GM19035 (cell line): ENCODE measurements around the gene CINP.
"Not testable (repeated sequence)": the region's sequence is repeated elsewhere in the genome, so short reads cannot be mapped to it uniquely, and the experiment has no call there.

ENCODE experiments used
- ATAC-seq: cut with Tn5 transposase; IDR thresholded peaks from one replicate; pipeline ENCODE4 v1.9.1; 2021; ENCODE audit not compliant: unreplicated experiment

CINP gene

GRCh38 chr14:102356280-102356679 lies 6.4 kb downstream of the CINP start:
- no peak for ATAC-seq

DNA sequence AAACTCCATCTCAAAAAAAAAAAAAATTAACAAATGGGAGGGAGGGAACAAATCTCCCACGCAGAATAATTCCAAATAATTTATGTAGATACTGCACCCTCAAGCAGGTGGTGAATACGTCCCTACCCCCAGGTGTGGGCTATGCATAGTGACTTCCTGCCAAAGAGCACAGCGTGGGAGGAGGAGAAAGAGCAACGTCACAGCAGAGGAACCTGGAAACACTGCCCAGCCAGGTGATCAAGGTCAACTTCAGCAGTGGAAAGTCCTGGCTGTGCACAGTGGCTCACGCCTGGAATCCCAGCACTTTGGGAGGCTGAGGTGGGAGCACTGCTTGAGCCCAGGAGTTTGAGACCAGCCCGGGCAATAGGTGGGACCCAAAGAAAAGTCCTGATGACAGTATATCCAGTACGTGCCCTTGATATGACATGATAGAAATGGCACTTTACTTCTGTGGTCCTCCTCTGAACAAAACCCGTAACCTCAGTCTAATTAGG lies 9.5 kb downstream of the CINP start:
- no peak for ATAC-seq

DNA sequence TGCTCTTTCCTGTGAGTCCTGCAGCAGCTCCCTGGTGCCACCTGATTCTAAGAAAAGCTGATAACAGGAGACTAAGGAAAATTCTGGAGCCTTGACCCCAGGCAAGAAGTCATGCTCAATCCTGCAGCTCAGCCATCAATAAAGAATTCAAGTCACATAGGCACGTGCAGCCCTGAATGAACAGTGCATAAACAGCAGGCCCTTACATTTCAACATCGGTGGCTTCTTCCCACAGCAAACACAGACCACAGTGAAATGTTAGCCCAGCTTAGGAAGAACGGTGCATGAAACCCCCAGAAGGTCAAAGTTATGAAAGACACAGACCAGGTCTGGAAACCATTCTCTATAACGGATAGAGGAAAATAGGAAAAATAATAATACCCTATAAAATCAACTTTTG lies 10.5 kb downstream of the CINP start:
- ATAC-seq: no peak

DNA sequence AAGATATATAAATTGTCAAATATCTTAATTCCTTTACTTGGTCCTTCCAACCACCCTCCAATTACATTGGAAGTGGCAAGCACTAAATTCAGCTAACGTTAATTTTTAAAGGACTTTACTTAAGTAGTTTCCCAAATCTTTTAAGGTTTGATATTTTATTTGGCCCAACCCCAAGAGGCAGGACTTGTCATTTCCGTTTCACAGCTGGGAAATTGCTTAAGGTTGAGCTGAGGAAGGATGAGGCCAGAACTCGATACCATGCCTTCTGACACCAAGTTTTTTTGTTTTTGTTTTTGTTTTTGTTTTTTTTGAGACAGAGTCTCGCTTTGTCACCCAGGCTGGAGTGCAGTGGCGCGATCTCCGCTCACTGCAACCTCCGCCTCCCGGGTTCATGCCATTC lies 11.1 kb downstream of the CINP start:
- not testable (repeated sequence) for ATAC-seq

DNA sequence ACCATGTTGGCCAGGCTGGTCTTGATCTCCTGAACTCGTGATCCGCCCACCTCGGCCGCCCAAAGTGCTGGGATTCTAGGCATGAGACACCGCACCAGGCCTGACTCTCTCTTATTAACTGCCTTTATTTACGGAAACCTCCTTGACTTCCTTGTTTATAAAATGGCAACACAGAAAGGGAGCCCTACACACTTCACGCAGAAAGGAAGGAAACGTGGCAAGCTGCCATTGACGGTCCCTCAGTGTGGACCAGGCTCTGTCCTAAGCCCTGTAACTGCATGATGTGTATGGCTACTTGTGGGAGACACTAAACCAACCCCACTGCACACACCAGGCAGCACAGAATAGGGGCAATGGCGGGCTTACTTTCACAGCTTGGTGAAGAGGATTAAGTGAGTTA lies 11.7 kb downstream of the CINP start:
- no peak for ATAC-seq

DNA sequence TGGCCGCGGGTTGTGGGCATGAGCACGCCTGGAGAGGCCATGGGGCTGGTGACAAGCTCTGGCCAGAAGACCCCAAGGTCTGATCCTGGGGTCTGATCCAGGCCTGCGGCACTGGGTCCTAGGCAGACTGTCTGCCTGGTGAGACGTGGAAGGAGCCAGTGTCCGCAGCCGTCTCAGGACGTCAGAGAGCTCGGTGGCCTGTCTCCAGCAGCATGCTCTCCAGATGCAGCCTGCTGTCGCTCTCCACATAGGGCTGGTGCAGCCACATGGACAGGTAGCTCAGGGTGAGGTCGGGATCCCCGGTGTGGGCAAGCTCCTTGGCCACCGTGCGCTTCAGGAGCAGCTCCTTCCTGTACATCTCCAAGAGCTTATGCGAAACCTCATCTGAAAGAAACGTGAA lies 14.3 kb downstream of the CINP start:
- ATAC-seq: no peak

GRCh38 chr14:102346645-102347044 lies 16.0 kb downstream of the CINP start:
- no peak for ATAC-seq

DNA sequence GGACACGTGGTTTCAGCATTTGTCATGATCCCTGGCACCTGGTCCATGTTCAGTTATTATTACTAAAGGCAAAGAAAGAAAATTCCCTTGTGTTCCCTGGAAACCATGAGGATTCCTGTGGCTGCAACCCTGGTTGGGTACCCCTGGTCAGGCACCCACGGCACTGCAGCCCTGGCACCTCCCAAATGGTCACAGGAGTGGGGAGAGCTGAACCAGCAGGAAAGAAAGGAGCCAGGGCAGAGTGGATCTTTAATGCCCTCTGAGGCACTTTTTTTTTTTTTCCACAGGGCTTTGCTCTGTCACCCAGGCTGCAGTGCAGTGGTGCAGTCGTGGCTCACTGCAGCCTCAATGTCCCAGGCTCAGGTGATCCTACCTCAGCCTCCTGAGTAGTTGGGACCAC lies 17.5 kb downstream of the CINP start:
- no peak for ATAC-seq

GRCh38 chr14:102344485-102344884 lies 18.2 kb downstream of the CINP start:
- no peak for ATAC-seq

GRCh38 chr14:102344084-102344483 lies 18.6 kb downstream of the CINP start:
- ATAC-seq: no peak

- no peak for ATAC-seq
Measured at GRCh38 chr14:102342238-102342637, 20.5 kb downstream of the CINP start.

- ATAC-seq: no peak
Measured at GRCh38 chr14:102341566-102341965, 21.1 kb downstream of the CINP start.

GRCh38 chr14:102338724-102339123 lies 24.0 kb downstream of the CINP start:
- ATAC-seq: no peak

- ATAC-seq: no peak
Measured at GRCh38 chr14:102335163-102335562, 27.5 kb downstream of the CINP start.

DNA sequence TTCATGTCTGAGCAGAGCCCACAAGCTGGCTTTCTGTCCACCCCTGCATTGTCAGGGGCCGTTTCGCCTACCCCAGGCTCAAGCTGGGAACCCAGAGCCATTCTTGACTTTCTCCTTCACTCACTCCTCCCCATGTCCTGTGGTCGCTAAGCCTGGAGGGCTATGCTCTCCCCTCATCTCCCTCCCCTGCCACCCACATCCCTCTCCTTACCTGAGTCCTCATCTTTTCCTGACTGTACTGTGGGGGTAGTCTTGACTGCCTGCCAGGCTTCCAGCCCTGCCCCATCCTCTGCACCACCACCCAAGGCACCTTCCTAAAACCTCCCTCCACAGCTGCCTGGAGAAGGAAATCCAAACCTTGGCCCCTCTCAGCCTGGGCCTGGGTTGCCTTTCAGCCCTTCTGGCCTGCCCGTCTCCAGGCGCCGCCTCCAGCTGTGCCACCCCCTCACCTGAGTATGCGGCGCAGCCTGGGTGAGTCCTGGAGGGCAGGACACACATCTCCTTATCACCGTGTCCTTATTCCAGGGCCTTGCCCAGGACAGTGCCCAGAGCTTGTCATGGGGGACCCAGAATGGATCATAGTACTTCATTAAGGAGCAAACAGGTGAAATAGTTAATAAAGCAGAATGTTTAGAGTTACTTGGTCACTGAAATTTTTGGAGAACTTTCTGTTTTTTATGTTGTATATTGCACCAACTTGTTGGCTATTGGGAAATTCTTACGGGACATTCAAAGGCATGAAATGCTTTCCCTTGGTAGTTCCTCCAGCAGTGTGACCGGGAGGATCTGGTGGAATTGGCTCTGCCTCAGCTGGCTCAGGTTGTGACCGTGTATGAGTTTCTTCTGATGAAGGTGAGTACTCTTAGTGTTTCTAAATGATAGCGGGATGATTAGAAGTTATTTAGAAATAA lies 28.6 kb downstream of the CINP start:
- no peak for ATAC-seq

- ATAC-seq: no peak
Measured at GRCh38 chr14:102333390-102333789, 29.3 kb downstream of the CINP start.

DNA sequence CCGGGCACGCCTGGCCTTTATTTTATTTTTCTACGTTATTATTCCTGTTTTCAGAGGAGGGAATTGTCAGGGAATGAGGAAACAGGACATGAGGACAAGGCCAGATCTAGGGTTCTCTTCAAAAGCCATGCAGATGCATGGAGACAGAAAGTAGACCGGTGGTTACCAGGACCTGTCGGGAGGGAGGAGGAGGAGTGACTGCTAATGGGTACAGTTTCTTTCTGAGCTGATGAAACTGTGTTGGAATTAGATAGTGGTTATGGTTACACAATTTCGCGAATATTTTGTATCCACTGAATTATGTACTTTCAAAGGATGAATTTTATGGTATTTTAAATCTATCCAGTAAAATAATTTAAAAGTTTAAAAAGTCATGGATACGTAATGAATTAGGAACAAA lies 31.9 kb downstream of the CINP start:
- no peak for ATAC-seq

DNA sequence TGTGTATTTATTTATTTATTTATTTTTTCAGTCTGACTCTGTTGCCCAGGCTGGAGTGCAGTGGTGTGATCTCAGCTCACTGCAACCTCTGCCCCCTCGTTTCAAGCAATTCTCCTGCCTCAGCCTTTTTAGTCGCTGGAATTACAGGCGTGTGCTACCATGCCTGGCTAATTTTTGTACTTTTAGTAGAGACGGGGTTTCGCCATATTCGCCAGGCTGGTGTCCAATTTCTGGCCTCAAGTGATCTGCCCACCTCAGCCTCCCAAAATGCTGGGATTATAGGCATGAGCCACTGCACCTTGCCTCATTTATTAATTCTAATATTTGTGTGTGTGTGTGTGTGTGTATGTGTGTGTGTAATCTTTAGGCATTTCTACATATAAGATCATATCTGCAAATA lies 33.3 kb downstream of the CINP start:
- ATAC-seq: not testable (repeated sequence)

- ATAC-seq: no peak
Measured at GRCh38 chr14:102326583-102326982, 36.1 kb downstream of the CINP start.

- ATAC-seq: no peak
Measured at GRCh38 chr14:102325791-102326345, 36.8 kb downstream of the CINP start.

- ATAC-seq: no peak
Measured at GRCh38 chr14:102323102-102323501, 39.6 kb downstream of the CINP start.
